A549 (cell line): Measurements from ENCODE around the gene ZNF484. TPM values are rescaled to one million over a fixed set of nuclear protein-coding genes. Genes with fewer than 3 reads are reported as not detected.

Source experiments
- ATAC-seq, 2 experiments: fragments of 200-7000 bp in 1 of 2; fragments of >200 bp in 1 of 2; cut with Nextera tagmentation in 1 of 2; cut with Tn5 transposase in 1 of 2; 3 replicates each; pipeline versions ENCODE4 v1.8.0 to v1.9.1; 2018 to 2020; ENCODE audit warnings: mild to moderate bottlenecking in 1 of 2, moderate library complexity in 1 of 2
- CTCF ChIA-PET: fragments of 300-600 bp; sonication (Branson Sonifier 250); formaldehyde crosslinking; extraction: SDS; loops from one replicate; lab custom pipeline; 2021; ENCODE audit warnings: antibody characterized with exemption, inconsistent platforms; lab: Yijun Ruan, JAX
- POLR2A ChIA-PET: fragments of 350-600 bp; formaldehyde crosslinking; extraction: SDS; loops from one replicate; lab custom pipeline; 2021; ENCODE audit warnings: antibody characterized with exemption, inconsistent platforms; lab: Yijun Ruan, JAX
- DNase-seq, 2 experiments: peaks; one replicate each; pipeline versions ENCODE4 v3.0.0 to v3.0.0-alpha.2; 2011 to 2016; ENCODE audit warnings: low read depth in 1 of 2, low spot score in 1 of 2
- FAIRE-seq: peaks from 2 replicates; lab custom pipeline; 2011; peaks lifted over from hg19 to GRCh38; lab: Jason Lieb, UNC
- H3K27ac ChIP-seq, 2 experiments: fragments of >200 bp; sonication (Bioruptor Twin); formaldehyde crosslinking; 3 replicates each; pipeline ENCODE4 v1.5.1; 2016 to 2017
- H3K4me1 ChIP-seq: fragments of >200 bp; sonication (Bioruptor Twin); formaldehyde crosslinking; 3 replicates; pipeline ENCODE4 v1.6.1; 2016
- H3K4me2 ChIP-seq: fragments of >200 bp; sonication (Bioruptor Twin); formaldehyde crosslinking; 3 replicates; pipeline ENCODE4 v1.6.1; 2016
- H3K4me3 ChIP-seq: fragments of >200 bp; sonication (Bioruptor Twin); formaldehyde crosslinking; 3 replicates; pipeline ENCODE4 v1.5.1; 2016
- H3K9me3 ChIP-seq: fragments of >200 bp; sonication (Bioruptor Twin); formaldehyde crosslinking; 3 replicates; pipeline ENCODE4 v1.6.1; 2016
- CBX2 ChIP-seq: fragments of 200-600 bp; sonication (generic); IDR thresholded peaks from 2 replicates; pipeline ENCODE4 v1.6.1; 2016; ENCODE audit warnings: low read depth, mild to moderate bottlenecking, borderline replicate concordance
- CEBPB ChIP-seq, 2 experiments: fragments of >200 bp in 1 of 2; sonication (Bioruptor Twin) in 1 of 2; formaldehyde crosslinking in 1 of 2; IDR thresholded peaks; 2 replicates each; pipeline ENCODE4 v1.6.1; 2012 to 2016
- CHD2 ChIP-seq: fragments of 150-350 bp; IDR thresholded peaks from 2 replicates; pipeline ENCODE4 v1.6.1; 2014; ENCODE audit warnings: low read length; ENCODE audit not compliant: partially characterized antibody
- CTCF ChIP-seq: fragments of >200 bp; sonication (Bioruptor Twin); formaldehyde crosslinking; IDR thresholded peaks from 3 replicates; pipeline ENCODE4 v1.5.1; 2016
- E2F6 ChIP-seq: IDR thresholded peaks from 2 replicates; pipeline ENCODE4 v1.6.1; 2012; ENCODE audit warnings: low read depth, borderline replicate concordance
- EHMT2 ChIP-seq: fragments of 200-600 bp; sonication (generic); IDR thresholded peaks from 2 replicates; pipeline ENCODE4 v1.6.1; 2016; ENCODE audit warnings: antibody characterized with exemption, low read depth, mild to moderate bottlenecking, moderate library complexity
- ELK1 ChIP-seq: fragments of 150-350 bp; IDR thresholded peaks from 2 replicates; pipeline ENCODE4 v1.6.1; 2014; ENCODE audit warnings: low read depth, mild to moderate bottlenecking, low read length
- EP300 ChIP-seq, 2 experiments: fragments of >200 bp; sonication (Bioruptor Twin); formaldehyde crosslinking; IDR thresholded peaks; 2 replicates in 1 of 2; 3 replicates in 1 of 2; pipeline ENCODE4 v1.6.1; 2016 to 2017
- FOSL2 ChIP-seq, 2 experiments: fragments of 450-650 bp in 1 of 2; fragments of >200 bp in 1 of 2; sonication (Bioruptor Twin) in 1 of 2; formaldehyde crosslinking; IDR thresholded peaks; 2 replicates each; pipeline versions ENCODE4 v1.5.0 to v1.6.1; 2016 to 2020; ENCODE audit warnings: mild to moderate bottlenecking in 1 of 2, moderate library complexity in 1 of 2
- GATA3 ChIP-seq: IDR thresholded peaks from 2 replicates; pipeline ENCODE4 v1.6.1; 2012; ENCODE audit warnings: borderline replicate concordance
- HEYL ChIP-seq: fragments of 250-450 bp; sonication (Bioruptor Pico); IDR thresholded peaks from 2 replicates; pipeline ENCODE4 v1.8.0; 2021; ENCODE audit warnings: mild to moderate bottlenecking, moderate library complexity
- JUN ChIP-seq, 2 experiments: fragments of >200 bp; sonication (Bioruptor Twin); formaldehyde crosslinking; IDR thresholded peaks; 2 replicates in 1 of 2; 3 replicates in 1 of 2; pipeline ENCODE4 v1.6.1; 2016 to 2017
- KDM1A ChIP-seq: fragments of 200-600 bp; sonication (generic); IDR thresholded peaks from 2 replicates; pipeline ENCODE4 v1.6.1; 2016; ENCODE audit warnings: low read depth, mild to moderate bottlenecking
- MYC ChIP-seq: IDR thresholded peaks from 2 replicates; pipeline ENCODE4 v1.6.1; 2012; ENCODE audit warnings: mild to moderate bottlenecking, inconsistent platforms, low read length, improper control_type of control experiment, borderline replicate concordance
- NPAS2 ChIP-seq: fragments of 250-450 bp; sonication (Bioruptor Pico); IDR thresholded peaks from 2 replicates; pipeline ENCODE4 v1.8.0; 2022; ENCODE audit warnings: mild to moderate bottlenecking, moderate library complexity, borderline replicate concordance
- PBX3 ChIP-seq: IDR thresholded peaks from 2 replicates; pipeline ENCODE4 v1.6.1; 2012
- POLR2A ChIP-seq: IDR thresholded peaks from 2 replicates; pipeline ENCODE4 v1.6.1; 2012; ENCODE audit warnings: mild to moderate bottlenecking, low read length
- RAD21 ChIP-seq, 2 experiments: fragments of >200 bp in 1 of 2; sonication (Bioruptor Twin) in 1 of 2; formaldehyde crosslinking in 1 of 2; IDR thresholded peaks in 1 of 2; conservative IDR thresholded peaks in 1 of 2; 2 replicates in 1 of 2; 3 replicates in 1 of 2; pipeline ENCODE4 v1.6.1; 2012 to 2018; ENCODE audit warnings: inconsistent platforms in 1 of 2
- RARB ChIP-seq: fragments of 250-450 bp; sonication (Bioruptor Pico); IDR thresholded peaks from 2 replicates; pipeline ENCODE4 v1.8.0; 2021; ENCODE audit warnings: mild to moderate bottlenecking, moderate library complexity
- REST ChIP-seq: fragments of 200-600 bp; sonication (generic); IDR thresholded peaks from 2 replicates; pipeline ENCODE4 v1.6.1; 2016; ENCODE audit warnings: antibody characterized with exemption, mild to moderate bottlenecking, moderate library complexity
- RNF2 ChIP-seq: fragments of 200-600 bp; sonication (generic); IDR thresholded peaks from 2 replicates; pipeline ENCODE4 v1.6.1; 2016; ENCODE audit warnings: low read depth, mild to moderate bottlenecking, antibody characterized with exemption, moderate library complexity, borderline replicate concordance
- TP53 ChIP-seq: fragments of 250-450 bp; sonication (Bioruptor Pico); IDR thresholded peaks from 2 replicates; pipeline ENCODE4 v1.5.0; 2021; ENCODE audit warnings: mild to moderate bottlenecking, moderate library complexity
- USF2 ChIP-seq: fragments of 450-650 bp; IDR thresholded peaks from 2 replicates; pipeline ENCODE4 v1.6.1; 2014; ENCODE audit warnings: antibody characterized with exemption
- ZFP36 ChIP-seq: fragments of 450-650 bp; IDR thresholded peaks from 2 replicates; pipeline ENCODE4 v1.6.1; 2014; ENCODE audit warnings: borderline replicate concordance; ENCODE audit not compliant: partially characterized antibody
- WGBS: methylation state at CpG from one replicate; pipeline ENCODE4 v1.1.6; 2017; ENCODE audit errors: missing lambda C conversion rate; 5-methylcytosine and 5-hydroxymethylcytosine counted together
- polyA plus RNA-seq, 4 experiments: library from polyadenylated mRNA; depleted of rRNA in 3 of 4; stranded (reverse); fragments of >200 nt; fragmentation: RNase III in 1 of 4; extraction: RNeasy Plus Mini Kit Qiagen cat#74134 plus additional on column Dnase treatment in 1 of 4; gene quantifications; 2 replicates in 3 of 4; 3 replicates in 1 of 4; pipeline ENCODE4 v1.2.3, GENCODE V29; 2011 to 2017

Gene ZNF484
- polyA plus RNA-seq, 2 of the 4 experiments (the other 2 are of a cell fraction), result 2.3 to 5.6 TPM

- no peaks in the 10 kb centered on the region for H3K4me1 ChIP-seq
- ChIA-PET POLR2A (no interaction called here), CTCF (interaction anchor here (1.3 kb wide), 1 partner anchor 31 kb away, joined by 3 read pairs; no protein-coding TSS in a partner anchor)
- DNase-seq, result no peak
- no peak for TF ChIP-seq EHMT2
- TF ChIP-seq HEYL (CRISPR knock-in tag), result no peak
- no peak for TF ChIP-seq FOSL2 (IDR thresholded peaks at IDR 0.05)
- no peak for TF ChIP-seq FOSL2 (CRISPR knock-in tag; IDR thresholded peaks at IDR 0.05)
- TF ChIP-seq JUN (IDR thresholded peaks at IDR 0.05), result no peak
- TF ChIP-seq CTCF, result no peak
- TF ChIP-seq ELK1, result no peak
- TF ChIP-seq USF2, result no peak
- no peak for FAIRE-seq
- no peak overlapping the region for H3K27ac ChIP-seq
- WGBS, result 62% methylated on average over 5 of the region's 5 CpGs
- no peak for ATAC-seq
- no peaks in the 10 kb centered on the region for H3K9me3 ChIP-seq
- H3K4me2 ChIP-seq, result no peak overlapping the region
- H3K4me3 ChIP-seq, result no peak overlapping the region
These were observed 4.4 kb upstream of the ZNF484 start for GRCh38 chr9:92882276-92882675.

- no peak overlapping the region for H3K4me3 ChIP-seq
- no peak overlapping the region for H3K27ac ChIP-seq
- no peak for ATAC-seq
- ChIA-PET POLR2A (no interaction called here), CTCF (interaction anchor here (0.7 kb wide), 1 partner anchor 15 kb away, joined by 3 read pairs; no protein-coding TSS in a partner anchor)
- no peak overlapping the region for H3K4me2 ChIP-seq
- no peak for DNase-seq
- peaks cover 5% of the 10 kb centered on the region; the same call in 2 of the 3 replicates for H3K4me1 ChIP-seq
- no CpG with 5 or more reads among the region's 1 CpG for WGBS
- no peaks in the 10 kb centered on the region for H3K9me3 ChIP-seq
- no peak for FAIRE-seq
- TF ChIP-seq PBX3, result no peak
- no peak for TF ChIP-seq TP53
- no peak for TF ChIP-seq USF2
- TF ChIP-seq EP300 (IDR thresholded peaks at IDR 0.05), result no peak
- TF ChIP-seq ZFP36, result no peak
- TF ChIP-seq CEBPB (IDR thresholded peaks at IDR 0.05), result no peak
- no peak for TF ChIP-seq KDM1A
- no peak for TF ChIP-seq CBX2
- TF ChIP-seq POLR2A, result no peak
- TF ChIP-seq CHD2, result no peak
- no peak for TF ChIP-seq MYC
- TF ChIP-seq RAD21 (conservative IDR thresholded peaks at IDR 0.05 in 1 of 2, IDR thresholded peaks at IDR 0.05 in 1 of 2), result no peak
- TF ChIP-seq REST, result no peak
- TF ChIP-seq E2F6, result no peak
- no peak for TF ChIP-seq NPAS2 (CRISPR knock-in tag)
- no peak for TF ChIP-seq RNF2
- TF ChIP-seq GATA3, result no peak
- TF ChIP-seq RARB (CRISPR knock-in tag), result no peak
These were observed 2.5 kb downstream of the ZNF484 start for GRCh38 chr9:92875373-92875772.
